NCI-H82 treated with DMSO at 0.1 percent for 48 hours (cell line): ENCODE results near the gene ANKMY2.
"Not testable (repeated sequence)": the region's sequence is repeated elsewhere in the genome, so short reads cannot be mapped to it uniquely, and the experiment has no call there.

ENCODE experiments used
- DNase-seq: peaks from one replicate; lab custom pipeline; 2025; ENCODE audit not compliant: unreplicated experiment; lab: John Stamatoyannopoulos, UW

Gene ANKMY2

DNA sequence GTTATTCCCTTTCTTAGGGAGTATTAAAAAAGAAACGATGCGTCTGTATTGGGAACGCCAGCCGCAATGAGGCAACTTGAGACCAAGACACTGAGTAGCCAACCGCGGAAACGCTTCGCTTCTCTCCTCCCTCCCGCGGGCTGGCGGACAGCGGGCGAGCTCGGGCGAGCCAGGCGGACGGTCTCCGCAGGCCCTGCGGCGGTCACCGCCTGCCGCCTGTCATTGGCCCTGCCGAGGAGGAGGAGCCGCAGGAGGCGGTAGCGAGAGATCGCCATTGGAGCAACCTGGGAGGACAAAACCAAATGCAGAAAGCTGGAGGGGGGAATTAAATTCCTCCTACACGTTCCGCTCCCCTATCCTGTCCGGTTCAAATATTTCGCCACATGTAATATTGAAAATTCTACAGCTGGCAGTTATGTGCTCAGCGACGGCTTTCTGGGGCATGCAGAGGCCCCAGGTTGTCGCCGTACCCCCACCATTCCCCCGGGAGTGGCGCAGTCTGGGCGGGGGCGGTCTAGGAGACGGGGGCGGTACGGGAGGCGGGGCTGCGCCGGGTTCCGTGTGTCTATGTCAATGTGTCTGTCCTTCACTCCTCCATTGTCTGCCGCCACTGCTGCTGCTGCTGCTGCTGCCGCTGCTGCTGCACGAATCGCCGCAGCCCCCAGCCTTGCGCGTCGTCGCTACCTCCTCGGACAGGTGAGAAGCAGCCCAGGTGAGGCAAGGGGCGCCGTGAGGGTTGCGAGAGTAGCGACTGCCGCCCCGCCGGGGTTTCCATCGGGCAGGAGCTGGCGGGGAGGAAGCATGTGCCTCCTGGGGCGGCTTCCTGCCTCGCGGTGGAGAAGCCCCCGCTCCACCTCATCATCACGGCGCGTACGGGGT lies at the start of gene ANKMY2, which contains the start of gene BZW2:
Gene ANKMY2 (minus strand): TSS at position 162 of the 879 bp plus-strand sequence. CDS start 181 bp downstream, outside the sequence.
Gene BZW2 (plus strand): TSS at position 589 of the 879 bp plus-strand sequence. CDS start 19,263 bp downstream, outside the sequence.
- peak; percentile 82 for DNase-seq

DNA sequence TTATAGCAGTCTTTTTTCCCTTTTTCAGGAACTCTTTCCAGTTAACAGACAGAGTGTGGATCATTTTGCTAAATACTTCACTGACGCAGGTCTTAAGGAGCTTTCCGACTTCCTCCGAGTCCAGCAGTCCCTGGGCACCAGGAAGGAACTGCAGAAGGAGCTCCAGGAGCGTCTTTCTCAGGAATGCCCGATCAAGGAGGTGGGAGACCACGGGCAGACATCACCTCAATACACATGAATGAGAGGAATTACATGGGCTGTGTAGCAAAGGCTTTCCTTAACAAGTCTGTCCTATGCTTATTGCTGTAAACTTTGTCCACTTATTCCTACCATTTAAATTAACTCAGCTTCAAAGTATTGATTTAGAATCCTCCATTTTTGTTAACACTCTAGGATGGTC lies 49.3 kb upstream of the ANKMY2 start:
- no peak for DNase-seq

DNA sequence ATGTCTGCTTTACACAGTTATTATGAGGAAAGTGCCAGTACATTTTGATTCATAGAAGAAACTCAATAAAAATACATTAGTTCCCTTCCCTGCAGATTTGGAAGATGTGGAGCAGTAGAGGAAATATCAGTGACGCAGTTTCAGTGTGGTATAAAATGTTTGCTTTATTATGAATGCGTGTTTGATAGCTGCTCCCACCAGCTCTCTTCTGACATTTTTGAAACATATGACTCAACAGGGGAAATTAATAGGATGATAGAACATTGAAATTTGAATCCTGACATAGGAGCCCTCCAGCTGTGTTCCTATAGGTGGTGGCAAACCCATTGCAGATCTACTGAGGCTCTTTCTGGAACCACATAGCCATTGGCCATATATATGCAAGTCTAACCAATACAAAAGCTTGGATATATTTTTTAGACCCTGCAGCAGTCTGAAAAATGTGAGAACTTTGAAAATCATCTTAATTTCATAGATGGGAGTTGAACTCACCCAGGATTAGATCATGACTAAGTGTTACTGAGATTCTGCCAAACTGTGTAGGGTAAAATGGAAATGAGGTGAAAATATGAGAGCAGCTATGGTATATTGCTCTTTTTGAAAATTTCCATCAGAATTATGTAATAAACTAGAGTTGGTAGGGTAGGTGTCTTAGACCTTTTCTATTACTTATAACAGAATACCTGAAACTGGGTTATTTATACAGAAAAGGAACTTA lies 48.2 kb upstream of the ANKMY2 start:
- no peak for DNase-seq

DNA sequence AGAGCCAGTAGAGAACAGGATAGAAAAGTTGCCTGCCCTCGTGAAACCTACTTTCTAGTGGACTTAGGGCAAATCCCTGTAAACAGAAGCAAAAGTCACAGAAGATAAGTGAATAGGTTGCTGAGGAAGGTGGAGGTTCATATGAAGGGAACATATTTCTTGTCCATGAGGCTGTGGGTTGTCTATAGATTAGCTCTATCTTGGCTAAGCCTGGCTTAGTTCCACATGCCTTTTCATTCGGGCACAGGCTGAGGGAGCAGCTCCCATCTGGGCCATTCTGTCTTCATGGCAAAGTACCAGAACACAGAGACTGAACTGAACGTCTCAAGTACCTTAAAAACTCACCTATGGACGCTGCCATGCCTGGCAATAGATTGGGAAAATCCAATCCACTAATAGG lies 45.7 kb upstream of the ANKMY2 start:
- DNase-seq, result no peak

DNA sequence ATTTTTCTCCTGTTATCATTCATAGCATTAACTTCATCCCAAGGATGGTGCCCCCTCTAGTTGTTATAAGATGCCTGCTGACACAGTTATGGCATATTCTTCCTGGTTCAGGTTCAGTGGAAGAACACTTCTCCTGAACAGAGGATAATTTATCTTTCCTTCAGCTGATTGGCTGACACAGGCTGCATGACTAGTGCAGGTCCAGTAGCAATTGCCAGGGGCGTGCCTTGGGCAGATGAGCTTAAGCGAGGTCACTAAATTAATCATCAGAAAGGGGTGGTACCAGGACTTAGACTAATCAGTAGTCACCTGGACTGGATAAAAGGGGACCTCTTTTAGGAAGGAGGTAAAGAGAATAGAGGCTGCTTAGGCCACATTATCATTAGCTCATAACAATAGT lies 42.7 kb upstream of the ANKMY2 start:
- DNase-seq, result no peak

DNA sequence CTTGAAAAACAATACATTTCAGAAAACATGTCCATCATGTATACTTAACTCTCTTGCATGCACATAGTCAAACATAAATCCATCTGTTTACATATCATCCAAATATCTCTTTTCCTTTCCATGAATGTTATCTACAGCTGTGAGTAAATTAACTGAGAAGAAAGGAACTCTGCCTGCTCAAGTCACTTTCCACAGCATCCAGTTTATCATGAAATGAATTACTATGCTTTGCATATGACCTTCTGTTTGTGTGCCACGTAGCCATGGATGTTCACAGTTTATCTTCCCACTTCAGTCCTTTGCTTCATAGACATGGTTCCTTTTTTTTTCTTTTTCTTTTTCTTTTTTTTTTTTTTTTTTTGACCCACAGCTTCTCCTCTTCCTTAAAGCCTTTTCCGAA lies 40.0 kb upstream of the ANKMY2 start:
- no peak for DNase-seq

DNA sequence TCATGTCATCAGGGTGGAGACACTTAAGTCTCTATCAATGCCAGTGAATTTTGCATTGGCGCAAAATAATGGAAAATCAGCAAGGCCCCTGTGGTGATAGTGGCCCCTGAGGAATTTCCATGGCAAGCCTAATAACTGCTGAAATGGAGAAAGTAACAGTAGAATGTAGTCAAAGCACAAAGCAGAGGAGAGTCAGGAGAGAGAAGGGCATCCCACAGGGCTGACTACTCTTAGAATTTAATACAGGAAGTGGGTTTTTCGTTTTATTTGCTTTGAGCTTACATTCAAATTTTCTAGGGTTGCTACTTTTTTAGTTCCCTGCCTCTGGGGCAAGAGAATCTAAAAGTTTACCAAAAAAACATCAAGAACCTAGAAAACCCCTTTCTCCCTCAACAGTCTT lies 39.4 kb upstream of the ANKMY2 start:
- no peak for DNase-seq

DNA sequence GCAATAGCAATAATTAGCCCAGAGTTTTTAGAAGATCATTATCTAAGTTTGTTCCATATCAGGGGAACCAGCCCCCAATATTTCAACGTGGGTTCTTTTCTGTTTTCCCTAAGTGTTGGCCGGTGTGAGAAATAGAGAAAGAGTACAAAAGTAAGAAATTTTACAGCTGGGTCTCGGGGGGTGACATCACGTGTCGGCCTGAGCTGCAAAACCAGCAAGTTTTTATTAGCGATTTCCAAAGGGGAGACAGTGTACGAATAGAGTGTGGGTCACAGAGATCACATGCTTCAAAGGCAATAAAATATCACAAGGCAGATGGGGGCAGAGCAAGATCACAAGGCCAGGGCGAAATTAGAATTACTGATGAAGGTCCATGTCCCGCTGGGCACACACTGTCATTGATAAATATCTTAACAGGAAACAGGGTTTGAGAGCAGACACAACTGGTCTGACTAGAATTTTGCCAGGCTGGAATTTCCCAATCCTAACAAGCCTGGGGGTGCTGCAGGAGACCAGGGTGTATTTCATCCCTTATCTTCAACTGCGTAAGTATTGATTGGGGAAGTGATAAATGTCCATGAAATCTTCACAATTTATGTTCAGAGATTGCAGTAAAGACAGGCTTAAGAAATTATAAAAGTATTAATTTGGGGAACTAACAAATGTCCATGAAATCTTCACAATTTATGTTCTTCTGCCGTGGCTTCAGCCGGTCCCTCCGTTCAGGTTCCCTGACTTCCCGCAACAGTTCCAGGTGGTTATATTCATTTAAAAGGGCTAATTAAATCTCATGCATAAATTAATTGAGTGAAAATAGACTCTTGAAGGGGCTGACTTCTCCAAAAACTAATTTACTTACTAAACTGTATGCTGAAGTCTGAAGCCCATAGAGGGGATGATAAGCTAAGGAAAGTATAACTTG lies 33.4 kb upstream of the ANKMY2 start:
- not testable (repeated sequence) for DNase-seq

DNA sequence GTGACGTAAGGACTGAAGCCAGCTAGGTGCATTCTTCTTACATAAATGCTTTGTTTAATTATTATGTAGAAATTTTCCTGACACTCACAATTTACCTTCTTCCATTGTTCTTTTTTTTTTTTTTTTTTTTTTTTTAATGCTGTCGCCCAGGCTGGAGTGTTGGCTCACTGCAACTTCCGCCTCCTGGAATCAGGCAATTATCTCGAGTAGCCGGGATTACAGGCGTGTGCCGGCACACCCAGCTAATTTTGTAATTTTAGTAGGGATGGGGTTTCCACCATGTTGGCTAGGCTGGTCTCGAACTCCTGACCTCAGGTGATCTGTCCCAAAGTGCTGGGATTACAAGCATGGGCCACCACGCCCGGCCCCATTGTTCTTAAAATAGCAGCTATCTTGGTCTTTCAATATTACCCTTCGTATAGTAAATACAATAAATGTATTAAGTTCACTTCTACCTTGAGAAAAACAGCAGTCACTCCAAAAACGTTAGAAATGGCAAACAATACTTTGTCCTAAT lies 32.5 kb upstream of the ANKMY2 start:
- DNase-seq, result no peak

DNA sequence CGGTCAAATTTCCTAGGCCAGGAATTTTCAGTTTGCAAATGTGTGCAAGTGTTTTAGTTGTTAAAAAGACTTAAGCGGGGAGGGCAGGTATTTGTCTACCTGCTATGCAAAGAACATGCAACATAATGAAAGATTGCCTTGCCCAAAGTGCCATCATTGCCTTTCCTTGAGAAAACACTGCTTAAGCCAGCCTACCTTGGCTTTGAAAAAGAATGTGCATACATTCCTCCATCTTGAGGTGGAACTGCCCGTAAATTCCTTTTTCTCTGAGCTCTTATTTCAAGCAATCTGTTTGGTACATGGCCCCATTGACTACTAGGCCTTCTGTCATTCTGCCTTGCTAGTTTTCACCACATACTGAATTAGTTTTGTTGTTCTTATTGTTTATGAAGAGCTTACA lies 29.7 kb upstream of the ANKMY2 start:
- no peak for DNase-seq

DNA sequence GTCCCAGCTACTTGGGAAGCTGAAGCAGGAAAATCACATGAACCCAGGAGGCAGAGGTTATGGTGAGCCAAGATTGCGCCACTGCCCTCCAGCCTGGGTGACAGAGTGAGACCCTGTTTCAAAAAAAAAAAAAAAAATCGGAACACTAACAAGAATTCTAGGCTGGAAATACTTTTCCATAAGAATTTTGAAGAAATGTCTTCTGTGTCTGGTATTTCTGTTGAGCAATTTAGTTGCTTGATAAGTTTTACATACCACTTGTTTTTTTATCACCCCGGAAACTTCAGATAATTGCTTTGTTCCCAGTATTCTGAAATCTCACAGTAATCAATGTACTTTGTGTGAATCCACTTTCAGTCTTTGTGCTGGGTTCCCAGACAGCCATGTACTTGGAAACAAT lies 26.3 kb upstream of the ANKMY2 start:
- DNase-seq, result no peak

DNA sequence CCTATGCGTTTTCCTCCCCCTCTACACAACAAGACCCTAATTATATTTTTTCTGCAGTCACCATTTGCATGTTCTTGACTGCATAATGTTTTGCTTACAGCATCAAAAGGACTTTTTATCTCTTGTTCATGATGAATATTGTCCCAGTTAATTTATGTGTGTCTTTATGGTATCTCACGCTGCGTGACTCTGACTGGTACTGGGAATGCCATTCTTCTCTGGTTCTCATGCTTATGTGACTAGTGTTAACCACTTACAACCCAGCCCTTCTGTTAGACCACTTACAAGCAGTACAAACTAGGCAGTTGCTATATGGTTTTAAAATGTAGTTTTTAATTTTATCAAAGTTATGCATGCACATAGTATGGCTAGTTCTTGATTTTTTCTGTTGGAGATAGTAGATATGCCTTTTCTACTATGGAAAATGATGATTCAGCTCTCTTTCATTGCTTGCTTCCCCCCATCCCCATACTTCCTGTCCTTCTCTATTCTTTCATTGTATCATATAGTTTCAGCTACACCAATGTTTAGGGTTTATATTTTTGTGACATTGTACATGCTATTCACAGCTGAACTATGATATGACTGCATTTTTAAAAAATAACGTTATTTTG lies 25.3 kb upstream of the ANKMY2 start:
- no peak for DNase-seq

DNA sequence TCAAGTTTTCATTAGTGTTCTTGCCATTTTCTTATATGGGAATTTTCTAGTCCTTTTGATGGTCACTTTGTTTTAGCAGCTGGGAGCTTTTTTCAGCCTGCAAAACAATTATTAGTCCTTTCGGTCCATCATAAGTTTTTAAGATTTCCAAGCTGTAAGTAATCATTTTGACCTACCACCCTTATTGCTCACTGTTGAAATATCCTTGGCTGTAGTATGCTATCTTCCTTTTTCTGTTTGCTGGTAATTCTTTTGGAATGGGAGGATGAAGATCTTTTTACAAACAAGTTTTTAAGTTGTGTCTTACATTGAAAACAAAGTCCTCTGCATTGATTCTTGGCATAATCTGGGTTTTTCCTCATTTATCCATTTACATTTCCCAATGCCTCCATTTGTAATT lies 24.5 kb upstream of the ANKMY2 start:
- DNase-seq, result no peak

DNA sequence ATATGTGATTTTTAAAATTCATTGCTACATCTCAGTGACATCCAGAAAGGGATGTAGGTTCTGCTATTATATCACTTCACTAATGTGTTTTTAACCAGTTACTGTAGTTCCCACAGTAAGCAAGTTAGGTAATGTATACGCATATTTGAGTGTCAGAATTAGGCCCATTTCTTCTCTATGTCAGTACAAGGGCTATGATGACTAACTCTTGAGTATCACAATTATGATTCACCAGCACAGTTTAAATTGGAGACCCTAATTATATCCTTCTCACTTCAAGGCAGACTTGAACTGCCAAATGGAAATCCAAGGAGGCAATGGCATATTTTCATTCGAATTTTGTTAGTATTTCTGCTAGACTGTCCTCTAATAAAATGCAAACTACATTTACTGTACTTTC lies 24.0 kb upstream of the ANKMY2 start:
- no peak for DNase-seq

DNA sequence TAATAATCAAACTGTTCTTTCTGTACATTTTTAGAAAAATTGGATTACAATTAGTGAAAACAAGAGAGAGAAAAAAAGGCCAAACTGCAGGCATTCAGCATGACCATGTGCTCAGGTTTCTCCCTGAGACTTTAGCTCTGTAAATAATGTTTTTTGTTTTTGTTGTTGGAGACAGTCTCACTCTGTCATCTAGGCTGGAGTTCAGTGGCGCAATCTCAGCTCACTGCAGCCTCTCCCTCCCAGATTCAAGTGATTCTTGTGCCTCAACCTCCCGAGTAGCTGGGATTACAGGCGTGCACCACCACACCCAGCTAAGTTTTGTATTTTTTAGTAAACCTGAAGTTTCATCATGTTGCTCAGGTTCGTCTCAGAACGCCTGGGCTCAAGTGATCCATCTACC lies 23.4 kb upstream of the ANKMY2 start:
- no peak for DNase-seq

DNA sequence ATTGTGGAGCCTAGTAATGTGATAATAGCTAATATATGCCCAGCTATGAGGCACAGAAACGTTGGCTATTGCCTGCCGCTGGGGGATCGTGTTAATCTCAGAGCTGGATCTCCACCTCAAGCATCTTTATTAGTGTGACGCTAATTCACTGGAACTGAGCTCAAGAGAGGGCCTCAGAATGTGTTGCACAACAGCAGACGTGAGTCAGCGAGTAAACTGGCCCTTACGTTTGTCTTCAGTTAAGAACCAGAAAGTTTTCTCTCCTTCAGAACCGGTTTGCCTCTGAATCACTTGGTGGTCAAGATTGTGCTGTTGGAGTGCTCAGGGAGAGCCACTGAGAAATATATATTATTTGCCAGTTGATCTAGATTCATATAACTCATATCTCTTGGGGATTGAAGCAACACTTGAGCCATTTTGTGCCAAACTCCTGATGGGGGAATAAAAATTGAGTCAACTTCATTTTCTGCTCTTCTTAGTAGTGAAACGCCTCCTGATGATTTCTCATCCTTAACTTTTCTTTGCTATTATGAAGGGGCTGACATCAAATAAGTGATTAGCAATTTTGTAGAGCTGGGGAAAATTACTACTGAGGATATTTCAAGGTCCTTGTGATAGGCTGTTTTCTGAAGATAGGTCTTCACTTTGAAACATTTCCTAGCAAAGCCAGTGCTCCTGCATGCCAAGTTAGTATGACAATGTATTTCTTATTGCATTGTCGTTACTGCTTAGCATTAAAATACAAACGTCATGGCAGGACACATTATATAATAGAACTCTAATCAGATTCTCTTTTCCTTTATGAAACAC lies 22.7 kb upstream of the ANKMY2 start:
- DNase-seq, result no peak

DNA sequence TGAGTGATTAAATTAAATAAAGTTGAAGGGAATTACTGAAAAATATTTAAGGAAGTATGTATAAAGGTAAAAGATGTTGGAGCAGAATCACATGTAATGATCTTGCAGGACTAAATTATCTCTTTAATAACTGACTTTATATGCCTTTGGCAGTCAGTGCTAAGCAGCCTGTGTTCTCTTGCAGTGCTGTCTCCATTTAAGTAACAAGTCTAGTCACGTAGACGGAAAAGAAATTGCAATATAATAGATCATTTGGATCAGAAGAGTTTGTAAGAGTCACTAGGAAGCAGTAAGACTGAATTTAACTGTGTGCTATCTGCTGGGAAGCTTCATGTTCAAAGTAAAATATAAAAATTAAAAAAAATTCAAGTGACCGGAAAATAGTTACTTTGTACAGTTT lies 21.8 kb upstream of the ANKMY2 start:
- DNase-seq, result no peak

DNA sequence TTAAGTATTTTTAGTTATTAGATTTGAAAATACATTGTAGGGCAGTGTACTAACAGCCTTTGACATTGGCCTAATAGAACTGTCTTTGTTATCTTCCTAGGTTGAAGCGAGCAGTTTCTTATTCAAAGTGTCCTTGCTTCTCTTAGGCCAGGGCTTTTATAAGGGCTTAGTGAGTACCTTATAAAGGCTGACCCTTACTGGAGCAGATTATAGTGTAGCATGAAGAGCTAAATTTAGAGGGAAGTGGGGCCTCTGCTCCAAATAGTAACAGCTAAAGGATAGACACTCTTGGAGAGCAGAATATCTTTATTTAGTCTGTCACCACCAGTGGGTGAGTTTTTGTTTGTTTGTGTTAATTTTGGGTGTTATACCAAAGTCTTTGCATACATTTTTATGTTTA lies 16.4 kb upstream of the ANKMY2 start:
- DNase-seq, result no peak

DNA sequence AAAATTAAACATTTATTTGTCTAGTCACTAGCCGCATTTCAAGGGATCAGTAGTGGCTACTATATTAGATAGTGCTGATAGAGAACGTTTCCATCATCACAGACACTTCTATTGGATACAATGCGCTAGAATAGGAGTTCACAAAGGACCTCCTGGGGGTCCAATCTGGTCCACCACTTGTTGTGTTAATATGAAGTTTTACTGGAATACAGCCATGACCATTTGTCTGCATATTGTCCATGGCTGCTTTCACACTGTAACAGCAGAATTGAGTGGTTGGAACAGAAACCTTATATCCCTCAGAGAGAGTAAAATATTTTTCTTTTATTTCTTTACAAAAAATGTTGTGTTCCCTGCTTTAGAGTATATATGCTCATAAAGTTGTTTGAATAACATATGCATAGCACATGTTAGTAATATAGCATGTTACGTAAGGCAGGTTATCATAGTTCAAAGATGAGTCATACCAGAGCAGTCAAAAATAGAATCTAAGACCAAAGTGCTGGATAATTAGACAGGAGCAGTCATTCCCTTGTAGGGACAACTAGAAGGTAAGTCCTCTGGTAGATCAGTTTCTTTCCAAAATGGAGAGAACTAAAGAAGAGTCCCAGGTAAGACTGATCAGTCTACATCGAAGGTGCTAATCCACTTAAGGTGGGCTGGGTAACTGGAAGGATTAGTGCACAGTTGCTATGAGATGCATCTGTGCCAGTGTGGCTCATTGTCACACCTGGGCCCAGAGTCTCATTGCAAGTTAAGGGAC lies 15.3 kb upstream of the ANKMY2 start:
- no peak for DNase-seq
